ENCODE data around the gene PAGE2.
"Not testable (repeated sequence)": the region's sequence is repeated elsewhere in the genome, so short reads cannot be mapped to it uniquely, and the experiment has no call there.

Gene PAGE2, protein sequence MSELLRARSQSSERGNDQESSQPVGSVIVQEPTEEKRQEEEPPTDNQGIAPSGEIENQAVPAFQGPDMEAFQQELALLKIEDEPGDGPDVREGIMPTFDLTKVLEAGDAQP

DNA sequence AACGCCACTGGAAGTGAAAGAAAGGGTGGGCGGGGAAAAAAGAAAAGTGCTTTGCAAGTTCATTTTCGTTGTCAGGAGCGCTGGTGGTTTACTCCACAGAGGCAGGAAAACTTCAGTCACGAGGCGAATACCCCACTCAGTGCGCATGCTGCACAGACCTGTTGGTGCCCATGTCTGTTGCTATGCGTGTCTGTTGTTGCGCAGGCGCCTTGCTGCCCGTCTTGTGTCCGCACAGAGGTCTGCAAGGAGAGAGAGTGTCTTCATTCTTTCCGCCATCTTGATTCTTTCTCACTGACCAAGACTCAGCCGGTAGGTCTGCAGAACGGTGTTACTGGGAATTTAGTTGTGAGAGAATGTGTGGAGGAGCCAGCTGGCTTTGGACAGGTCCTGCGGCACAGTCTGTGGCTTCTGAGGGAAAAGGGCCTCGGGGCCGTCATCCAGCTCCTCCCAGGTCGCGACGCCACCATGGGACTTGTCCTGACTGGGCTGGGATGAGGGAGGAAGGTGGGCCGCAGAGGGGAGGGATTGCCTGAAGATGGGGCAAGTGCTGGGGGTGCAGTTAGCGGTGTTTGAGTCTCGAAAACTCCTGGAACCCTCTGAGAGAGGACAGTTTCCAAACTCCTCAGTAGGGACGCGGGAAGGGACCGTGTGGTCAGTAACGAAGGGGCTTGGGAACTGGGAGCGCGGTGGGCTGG is at the start of gene PAGE2:
Gene PAGE2, plus strand, starts transcription at position 224 of the 695 bp plus-strand sequence. CDS start 1,003 bp downstream, outside the sequence.
- no peak for DNase-seq

- no peak for DNase-seq
These were observed 49.3 kb upstream of the PAGE2 start for GRCh38 chrX:55039471-55039870.

GRCh38 chrX:55041514-55041913 is 47.3 kb upstream of the PAGE2 start:
- no peak for DNase-seq

- DNase-seq, result not testable (repeated sequence)
These were observed 38.2 kb upstream of the PAGE2 start for GRCh38 chrX:55050599-55050998.

- DNase-seq, result no peak
These were observed 31.8 kb upstream of the PAGE2 start for GRCh38 chrX:55056820-55057674.

- DNase-seq, result no peak
These were observed 31.1 kb upstream of the PAGE2 start for GRCh38 chrX:55057675-55058249.

DNA sequence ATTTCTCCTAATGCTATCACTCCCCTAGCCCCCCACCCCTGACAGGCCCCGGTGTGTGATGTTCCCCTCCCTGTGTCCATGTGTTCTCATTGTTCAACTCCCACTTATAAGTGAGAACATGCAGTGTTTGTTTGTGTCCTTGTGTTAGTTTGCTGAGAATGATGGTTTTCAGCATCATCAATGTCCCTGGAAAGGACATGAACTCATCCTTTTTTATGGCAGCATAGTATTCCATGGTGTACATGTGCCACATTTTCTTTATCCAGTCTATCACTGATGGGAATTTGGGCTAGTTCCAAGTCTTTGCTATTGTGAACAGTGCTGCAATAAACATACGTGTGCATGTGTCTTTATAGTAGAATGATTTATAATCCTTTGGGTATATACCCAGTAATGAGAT is 21.6 kb upstream of the PAGE2 start:
- not testable (repeated sequence) for DNase-seq

DNA sequence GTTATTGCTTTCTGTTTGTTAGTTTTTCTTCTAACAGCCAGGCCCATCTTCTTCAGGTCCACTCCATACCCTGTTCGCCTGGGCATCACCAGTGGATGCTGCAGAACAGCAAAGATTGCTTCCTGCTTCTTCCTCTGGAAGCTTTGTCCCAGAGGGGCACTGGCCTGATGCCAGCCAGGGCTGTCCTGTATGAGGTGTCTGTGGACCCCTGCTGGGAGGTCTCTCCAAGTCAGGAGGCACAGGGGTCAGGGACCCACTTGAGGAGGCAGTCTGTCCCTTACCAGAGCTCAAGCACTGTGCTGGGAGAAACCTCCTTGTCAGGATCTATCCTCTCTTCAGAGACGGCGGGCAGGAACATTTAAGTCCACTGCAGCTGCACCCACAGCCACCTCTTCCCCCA is 16.5 kb upstream of the PAGE2 start:
- DNase-seq, result no peak

- DNase-seq, result no peak
These were observed 13.9 kb upstream of the PAGE2 start, which contains the start of gene PAGE2B for GRCh38 chrX:55074851-55075467. TSS of gene PAGE2B (plus strand) at chrX:55075030. CDS start at chrX:55076042, 1,012 bp downstream.

DNA sequence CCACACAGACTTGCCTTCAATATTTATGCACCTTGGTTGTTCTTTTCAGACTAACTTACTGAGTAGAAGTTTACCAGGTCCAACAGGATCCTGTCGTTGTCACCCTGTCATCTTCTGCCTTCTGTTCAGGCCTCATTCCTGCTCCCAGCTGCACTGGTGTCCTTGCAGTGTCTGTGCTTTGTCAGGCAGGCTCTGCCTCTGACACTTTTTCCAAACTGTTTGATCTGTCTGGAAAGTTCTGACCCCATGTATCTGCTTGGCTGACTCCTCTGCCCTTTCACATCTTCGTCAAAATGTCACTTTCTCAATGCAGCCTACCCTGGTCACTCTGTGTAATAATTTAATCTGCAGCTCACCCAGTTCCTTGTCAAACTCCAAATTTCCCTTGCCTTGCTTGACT is 9.9 kb downstream of the PAGE2 start:
- DNase-seq, result no peak

GRCh38 chrX:55099162-55099561 is 10.3 kb downstream of the PAGE2 start:
- no peak for DNase-seq

DNA sequence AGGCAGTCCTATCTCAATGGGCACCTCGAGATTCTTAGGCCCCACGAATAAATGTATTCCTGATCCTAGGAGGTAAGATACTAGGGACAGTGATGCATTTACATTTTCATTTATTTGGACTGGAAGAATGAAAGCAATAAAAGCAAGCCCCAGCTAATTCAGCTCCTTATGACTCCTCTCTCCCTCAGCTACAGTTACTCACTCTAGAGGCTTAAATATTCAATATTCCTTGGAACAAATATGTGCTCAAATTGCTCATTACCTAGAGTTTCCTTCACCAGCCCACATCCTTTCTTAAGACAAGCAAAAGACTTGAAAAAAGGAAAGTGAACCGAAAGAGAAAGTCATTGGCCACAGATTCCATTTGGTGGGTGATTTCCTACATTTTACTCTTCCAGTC is 13.9 kb downstream of the PAGE2 start:
- DNase-seq, result no peak

- no peak for DNase-seq
These were observed 18.4 kb downstream of the PAGE2 start for GRCh38 chrX:55107262-55107661.

DNA sequence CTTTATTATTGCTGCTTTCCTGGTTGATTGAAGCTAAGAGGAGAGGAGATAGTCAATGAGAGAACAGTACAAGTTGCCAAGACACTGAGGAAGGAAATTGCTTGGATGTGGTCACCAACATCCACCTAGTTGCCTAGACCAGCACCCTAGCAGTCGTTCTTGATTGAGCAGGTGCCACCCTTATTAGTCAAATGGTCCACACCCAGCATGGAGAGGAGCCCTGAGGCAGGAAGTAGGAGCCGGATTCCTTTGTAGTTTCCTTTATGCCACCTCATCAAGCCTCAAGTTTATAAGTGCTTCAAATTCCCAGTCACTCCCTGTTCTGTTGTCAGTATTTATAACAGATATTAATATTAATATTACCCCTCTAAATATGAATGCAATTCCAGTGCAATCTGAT is 19.1 kb downstream of the PAGE2 start:
- no peak for DNase-seq

DNA sequence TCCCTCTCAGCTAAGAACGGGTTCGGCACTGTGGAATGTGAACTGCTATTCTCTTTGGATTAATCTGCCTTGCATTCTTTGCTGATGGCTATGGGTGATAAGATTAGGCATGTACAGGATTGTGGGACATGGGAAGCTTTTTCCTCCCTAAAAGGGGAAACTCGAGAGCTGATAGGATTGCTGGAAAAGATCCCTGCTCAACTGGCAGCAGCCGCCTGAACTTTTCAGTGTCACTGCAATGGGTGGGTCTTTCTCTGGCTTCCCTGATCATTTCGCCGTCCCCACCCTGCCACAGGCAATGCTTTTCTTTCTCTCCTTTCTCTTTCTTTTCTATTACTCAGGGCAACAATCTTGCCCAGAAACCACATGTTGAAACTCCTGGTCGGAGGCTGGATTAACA is 20.5 kb downstream of the PAGE2 start:
- no peak for DNase-seq

GRCh38 chrX:55111578-55112254 is 22.9 kb downstream of the PAGE2 start:
- no peak for DNase-seq

- not testable (repeated sequence) for DNase-seq
These were observed 27.8 kb downstream of the PAGE2 start for GRCh38 chrX:55116589-55116988.

GRCh38 chrX:55118574-55118973 is 29.8 kb downstream of the PAGE2 start:
- DNase-seq, result no peak

- DNase-seq, result no peak
These were observed 30.5 kb downstream of the PAGE2 start for GRCh38 chrX:55119271-55119670.

DNA sequence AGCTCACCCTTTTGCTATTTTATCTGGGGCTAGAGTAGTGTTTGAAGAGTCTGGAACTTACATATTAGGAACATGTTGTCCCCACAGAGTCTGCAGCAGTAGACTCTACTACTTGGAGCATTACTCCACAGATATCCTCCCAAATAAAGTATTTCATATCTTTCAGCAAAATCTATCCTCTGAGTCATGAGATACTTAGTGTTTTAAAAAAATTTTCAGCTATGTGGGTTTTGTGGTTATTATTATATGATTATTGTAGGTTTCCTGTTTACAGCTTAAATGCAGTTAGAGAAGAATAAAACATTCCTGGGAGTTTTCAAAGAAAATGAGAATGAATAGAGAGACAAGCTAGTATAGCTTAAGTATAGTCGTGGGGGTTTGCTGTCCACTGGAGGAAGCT is 30.9 kb downstream of the PAGE2 start:
- DNase-seq, result no peak

DNA sequence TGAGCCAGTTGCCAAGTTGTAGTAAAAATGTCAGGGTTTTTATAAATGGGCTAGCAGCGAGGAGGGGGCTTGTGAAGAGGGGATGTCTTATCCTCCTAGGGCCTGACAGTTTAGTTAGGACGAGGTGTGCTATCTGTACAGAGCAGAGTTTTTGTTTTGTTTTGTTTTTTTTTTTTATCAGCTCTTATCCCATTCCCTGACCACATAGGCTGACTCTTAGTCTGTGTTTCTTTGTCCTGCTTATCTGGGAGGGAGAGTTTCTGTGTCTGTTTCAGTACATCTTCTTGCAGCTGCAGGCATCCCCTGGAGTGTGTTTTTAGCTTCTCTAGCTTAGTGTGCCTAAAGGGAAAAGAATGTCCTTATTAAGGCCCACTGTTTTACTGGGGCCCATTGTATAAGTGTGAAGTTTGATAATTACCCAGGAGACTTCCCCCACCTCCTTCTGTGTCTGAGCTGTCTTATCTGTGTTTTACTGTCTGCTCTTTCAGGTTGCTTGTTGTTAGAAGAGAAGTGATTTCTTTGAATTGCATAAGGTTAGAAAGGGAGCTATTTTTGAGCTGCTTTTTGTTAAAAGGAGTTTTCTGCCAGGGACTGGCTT is 32.0 kb downstream of the PAGE2 start:
- DNase-seq, result no peak

- no peak for DNase-seq
These were observed 35.1 kb downstream of the PAGE2 start for GRCh38 chrX:55123900-55124299.

Measured in amniotic stem cell (primary cell).